ENCODE measurements around the gene ABCC11.

DNA sequence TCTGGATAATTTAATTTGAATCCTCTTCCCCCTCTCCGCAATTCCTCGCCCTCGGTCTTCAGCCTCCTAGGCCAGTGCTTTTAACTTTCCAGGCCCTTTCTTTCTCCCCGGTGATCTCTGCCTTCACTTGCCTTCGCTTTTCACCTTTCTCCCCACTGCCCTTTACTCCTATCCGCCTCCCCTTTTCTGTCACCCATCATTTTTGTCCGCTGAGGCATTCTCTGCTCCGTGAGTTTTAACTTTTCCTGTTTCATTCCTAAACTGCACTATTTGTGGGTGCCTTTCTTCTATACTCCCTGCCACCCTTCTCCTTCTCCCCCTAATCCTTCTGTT, 2.5 kb downstream of the ABCC11 start:
- TF ChIP-seq, protein P1, sequence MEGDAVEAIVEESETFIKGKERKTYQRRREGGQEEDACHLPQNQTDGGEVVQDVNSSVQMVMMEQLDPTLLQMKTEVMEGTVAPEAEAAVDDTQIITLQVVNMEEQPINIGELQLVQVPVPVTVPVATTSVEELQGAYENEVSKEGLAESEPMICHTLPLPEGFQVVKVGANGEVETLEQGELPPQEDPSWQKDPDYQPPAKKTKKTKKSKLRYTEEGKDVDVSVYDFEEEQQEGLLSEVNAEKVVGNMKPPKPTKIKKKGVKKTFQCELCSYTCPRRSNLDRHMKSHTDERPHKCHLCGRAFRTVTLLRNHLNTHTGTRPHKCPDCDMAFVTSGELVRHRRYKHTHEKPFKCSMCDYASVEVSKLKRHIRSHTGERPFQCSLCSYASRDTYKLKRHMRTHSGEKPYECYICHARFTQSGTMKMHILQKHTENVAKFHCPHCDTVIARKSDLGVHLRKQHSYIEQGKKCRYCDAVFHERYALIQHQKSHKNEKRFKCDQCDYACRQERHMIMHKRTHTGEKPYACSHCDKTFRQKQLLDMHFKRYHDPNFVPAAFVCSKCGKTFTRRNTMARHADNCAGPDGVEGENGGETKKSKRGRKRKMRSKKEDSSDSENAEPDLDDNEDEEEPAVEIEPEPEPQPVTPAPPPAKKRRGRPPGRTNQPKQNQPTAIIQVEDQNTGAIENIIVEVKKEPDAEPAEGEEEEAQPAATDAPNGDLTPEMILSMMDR (IDR thresholded peaks at IDR 0.05; ENCODE audit: low read depth, low read length), result no peak
- TF ChIP-seq EZH2phosphoT487 (IDR thresholded peaks at IDR 0.05; ENCODE audit: low read depth), result no peak

All from OCI-LY3 (cell line).